NCI-H748 (cell line): Measurements from ENCODE around the gene TFCP2.
"Not testable (repeated sequence)": the region's sequence is repeated elsewhere in the genome, so short reads cannot be mapped to it uniquely, and the experiment has no call there.

Experiments
- DNase-seq: peaks from one replicate; lab custom pipeline; 2025; ENCODE audit not compliant: unreplicated experiment; lab: John Stamatoyannopoulos, UW

TFCP2 gene

DNA sequence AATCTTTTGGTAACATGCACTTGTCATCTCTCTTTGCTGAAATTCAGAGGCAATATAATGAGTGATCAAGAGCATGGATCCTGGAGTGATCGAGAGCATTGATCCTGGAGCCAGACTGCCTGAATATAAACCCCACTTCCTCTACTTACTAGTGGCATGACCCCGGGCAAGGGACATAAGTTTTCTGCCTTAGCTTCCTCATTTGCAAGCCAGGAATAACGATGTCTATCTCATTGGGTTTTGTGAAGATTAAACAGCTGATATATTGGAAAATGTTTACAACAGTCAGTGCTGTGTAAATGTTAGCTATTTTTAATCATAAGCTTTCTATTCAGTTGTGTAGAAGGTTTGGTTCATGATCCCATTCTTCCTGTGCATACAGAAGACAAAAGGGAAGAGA, 87.2 kb downstream of the TFCP2 start:
- DNase-seq, result no peak

DNA sequence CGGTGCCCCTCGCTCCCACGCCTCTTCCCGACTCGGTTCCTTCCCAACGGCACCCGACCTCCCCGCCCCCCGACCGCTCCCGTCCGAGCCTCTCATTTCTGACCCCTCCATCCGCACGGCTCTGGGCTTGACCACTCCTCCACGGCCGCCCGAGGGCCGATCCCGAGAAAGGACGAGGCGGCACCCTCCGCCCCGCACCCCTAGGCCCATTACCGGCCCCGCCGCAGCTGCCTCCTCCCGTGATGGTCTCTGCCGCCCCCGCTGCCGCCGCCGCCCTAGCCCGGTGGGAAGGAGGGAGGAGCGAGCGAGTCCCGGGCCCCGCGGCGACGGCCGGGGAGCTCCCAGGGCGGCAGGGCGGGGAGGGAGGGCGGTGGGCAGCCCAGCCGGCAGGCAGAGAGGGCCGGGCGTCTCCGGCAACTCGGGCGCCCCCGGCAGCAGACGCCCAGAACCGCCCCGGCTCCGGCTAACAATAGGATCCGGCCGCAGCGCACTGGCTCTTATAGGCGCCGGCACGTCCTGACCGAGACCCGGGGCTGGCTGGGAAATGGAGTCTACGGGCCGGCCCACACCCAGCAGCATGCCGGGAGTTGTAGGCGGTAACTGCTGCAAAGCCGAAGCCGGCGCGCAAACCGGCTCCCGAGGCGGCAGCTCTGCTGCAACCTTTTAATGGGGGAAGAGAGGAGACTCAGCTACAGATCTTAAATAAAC, 89.7 kb downstream of the TFCP2 start, which contains the start of gene CSRNP2:
Gene CSRNP2, minus strand, starts transcription at position 471 of the 708 bp plus-strand sequence. CDS start 7,035 bp downstream, outside the sequence.
- peak; percentile 97 for DNase-seq

DNA sequence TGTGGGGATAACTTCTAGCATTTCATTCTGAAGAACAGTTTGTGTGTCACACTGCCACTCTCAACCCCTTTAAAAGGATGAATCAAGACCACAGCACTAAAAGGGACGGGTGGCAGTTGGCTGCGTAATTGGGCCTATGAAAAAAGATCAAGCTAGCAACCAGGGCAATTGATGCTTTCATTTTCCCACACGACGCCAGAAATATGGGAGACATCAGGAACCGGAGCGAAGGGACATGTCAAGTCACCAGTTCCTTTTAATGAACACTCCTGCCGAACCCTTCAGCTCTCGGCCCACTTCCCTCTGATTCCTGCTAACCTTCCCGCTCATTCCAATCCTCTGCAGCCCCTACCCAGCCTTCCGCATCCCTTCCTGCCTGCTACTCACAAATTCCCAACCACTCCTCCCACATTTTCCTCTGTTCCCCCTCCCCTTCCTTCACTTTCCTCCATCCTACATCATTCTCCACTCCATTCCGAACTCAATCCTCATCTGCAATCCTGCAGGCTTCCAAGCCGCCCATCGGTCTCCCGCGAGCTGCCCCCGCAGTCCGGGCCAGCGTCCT, 90.3 kb downstream of the TFCP2 start:
- peak; percentile 72 for DNase-seq

DNA sequence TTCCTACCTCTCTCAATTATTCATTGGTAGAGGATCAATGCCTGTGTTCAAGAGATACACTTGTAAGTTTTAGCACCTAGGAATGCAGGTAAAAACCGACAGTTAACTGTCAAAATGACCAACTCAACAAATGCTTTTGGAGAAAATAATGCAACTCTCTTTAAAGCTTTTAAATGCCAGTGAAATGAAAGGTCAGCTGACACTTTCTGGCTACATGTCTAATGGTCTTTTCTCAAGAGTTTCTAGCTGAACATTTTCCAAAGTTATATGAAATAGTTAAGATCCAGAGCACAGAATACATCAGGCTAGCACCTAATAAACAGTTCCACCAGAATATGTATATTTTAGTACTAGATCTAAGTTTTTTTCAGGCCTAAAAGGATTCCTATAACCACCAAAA, 91.5 kb downstream of the TFCP2 start:
- no peak for DNase-seq

DNA sequence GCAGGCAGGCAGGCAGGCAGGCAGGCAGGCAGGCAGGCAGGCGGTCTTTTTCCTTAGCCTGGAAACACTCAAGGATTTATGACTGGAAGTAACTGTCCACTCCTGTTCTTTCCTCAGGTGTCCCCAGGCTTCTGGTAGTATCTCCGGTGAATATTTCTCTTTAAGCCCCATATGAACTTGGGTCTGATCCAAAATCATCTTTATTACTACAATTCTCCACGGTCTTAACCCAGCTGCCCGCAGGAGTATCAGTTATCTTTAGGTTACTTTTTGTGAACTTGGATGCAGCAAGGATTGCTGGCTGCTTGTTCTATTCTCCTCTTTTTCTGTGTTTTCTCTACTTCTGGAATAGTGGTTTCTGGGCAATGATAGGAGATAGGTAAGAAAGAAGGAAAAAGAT, 92.8 kb downstream of the TFCP2 start:
- DNase-seq, result no peak

DNA sequence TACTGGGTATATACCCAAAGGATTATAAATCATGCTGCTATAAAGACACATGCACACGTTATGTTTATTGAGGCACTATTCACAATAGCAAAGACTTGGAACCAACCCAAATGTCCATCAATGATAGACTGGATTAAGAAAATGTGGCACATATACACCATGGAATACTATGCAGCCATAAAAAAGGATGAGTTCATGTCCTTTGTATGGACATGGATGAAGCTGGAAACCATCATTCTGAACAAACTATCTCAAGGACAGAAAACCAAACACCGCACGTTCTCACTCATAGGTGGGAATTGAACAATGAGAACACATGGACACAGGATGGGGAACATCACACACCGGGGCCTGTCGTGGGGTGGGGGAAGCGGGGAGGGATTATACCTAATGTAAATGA, 94.1 kb downstream of the TFCP2 start:
- DNase-seq, result not testable (repeated sequence)

DNA sequence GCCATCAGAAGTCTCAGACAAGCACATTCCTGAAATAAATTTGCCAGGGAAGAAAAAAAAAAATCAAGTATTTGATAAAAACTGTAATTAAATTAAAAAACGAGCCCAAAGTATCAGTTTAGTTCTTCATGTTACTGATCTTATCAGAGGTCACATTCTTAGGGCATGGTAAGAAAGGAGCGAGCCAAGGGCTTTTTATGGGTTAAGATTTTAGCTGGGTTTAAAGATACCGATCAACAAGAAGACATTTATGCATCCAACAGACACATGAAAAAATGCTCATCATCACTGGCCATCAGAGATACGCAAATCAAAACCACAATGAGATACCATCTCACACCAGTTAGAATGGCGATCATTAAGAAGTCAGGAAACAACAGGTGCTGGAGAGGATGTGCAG, 94.6 kb downstream of the TFCP2 start:
- not testable (repeated sequence) for DNase-seq

DNA sequence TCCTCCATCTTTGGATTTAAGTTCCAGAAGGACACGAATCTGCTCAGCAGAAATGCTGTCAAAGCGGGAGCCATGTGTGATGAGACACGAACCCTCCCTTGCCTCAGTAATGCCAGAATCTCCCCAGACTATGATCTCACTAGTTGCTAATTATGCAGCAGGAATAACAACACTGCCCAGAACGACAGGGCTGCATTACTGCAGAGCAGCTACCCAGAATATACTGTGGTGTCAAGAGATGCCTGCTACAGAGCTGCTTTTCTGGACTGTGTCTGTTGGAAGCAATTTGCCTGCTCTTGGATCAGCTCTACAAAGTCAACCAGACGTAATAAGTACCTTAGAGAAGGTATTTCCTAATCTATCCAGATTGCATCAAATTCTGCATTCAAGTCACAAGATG, 95.0 kb downstream of the TFCP2 start:
- no peak for DNase-seq

DNA sequence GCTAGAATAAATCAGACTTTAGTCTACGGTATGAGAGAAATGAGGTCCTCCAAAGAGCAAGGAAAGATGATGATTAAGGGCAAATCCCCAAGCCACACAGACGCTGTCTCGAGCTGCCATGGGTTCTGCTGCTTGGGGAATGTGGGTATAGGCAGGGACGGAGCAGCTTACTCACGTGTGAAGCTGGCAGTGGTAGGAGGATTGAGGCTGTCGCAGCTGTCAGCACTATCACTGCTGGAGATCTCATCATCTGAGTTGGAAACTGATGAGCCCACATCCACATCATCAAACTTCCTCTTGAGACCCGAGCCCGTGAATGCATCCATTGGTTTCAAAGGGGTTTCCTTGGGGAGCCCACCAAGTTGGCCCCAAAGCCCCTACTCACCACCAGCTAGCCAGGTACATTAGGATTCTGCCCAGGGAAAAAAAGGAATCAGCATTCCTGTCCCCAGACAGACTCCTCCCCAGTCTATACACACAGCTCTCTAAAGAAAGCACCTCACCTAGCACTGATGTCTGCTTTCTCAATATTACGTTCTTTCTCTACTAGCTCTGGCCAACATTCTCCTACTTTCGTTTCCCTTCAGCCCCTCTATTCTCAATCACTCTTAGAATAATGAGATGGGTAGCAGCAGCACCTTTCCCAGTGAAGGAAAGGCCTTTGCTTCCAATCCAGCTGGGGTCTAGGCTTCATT, 96.6 kb downstream of the TFCP2 start:
- DNase-seq, result no peak

DNA sequence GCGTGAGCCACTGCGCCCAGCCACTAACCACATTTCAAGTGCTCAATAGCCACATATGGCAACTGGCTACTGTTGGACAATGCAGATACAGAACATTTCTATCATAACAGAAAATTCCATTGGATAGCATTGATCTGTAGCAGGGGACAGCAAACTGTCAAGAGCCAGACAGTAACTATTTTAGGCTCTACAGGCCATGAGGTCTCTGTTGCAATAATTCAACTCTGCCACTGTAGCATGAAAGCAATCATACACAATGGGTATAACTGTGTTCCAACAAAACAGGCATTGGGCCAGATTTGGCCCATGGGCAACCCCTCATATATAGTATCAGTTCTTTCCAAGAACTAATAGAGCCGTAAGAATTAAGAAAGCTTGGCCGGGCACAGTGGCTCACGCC, 97.5 kb downstream of the TFCP2 start:
- DNase-seq, result no peak

DNA sequence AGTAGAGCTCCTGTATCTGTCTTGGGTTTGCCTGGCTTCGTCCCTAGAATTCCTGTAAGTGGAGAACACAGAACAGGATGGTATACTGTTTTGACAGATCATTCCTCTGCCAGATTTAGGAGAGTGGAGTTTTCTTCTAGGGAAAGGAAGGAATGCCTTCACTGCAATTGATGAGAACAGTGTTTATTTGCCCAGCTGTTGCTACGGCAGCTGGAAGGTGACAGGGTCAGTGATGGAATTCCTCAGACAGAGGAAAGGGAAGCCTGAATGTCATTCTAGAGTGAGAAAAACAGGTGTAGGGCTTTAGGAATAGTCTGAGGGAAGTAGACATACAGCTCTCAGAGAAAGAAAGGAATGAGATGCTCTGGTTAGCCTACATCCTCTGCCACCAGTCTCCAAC, 101.3 kb downstream of the TFCP2 start:
- no peak for DNase-seq

DNA sequence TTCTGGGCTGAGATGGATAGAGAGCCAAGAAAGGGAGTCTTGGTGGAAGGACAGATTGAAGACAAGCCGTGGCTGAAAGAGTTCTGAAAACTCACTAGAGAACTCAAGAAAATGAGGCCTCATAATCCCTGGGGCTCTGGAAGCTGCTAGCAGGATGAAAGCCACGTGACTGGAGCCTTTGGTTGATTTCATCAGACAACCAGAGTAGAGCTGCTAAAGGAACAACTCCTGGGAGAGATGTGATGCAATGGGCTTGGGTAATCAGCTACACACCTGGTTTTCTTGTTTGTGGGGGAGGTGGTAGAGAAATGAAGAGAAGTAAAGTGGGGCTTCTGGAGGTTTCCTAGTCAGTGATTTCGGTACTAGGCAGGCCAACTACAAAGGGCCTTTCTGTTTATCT, 102.9 kb downstream of the TFCP2 start:
- no peak for DNase-seq

DNA sequence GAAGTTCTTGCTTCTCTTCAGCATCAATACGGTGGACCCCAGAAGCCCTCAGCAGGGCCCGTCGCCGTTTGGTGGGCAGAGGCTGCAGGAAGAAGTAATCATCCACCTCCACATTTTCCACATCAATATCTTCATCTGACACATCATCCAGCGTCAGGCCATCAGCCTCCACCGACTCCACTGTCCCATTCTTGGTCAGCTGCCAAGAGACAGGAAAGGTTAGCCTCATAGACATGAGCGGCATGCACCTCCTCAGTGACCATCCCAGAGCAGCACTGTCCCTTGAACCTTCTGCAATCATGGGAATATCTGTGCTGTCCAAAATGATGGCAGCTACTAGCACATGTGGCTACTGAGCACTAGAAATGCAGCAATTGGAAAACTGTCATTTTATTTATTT, 105.2 kb downstream of the TFCP2 start:
- DNase-seq, result no peak

DNA sequence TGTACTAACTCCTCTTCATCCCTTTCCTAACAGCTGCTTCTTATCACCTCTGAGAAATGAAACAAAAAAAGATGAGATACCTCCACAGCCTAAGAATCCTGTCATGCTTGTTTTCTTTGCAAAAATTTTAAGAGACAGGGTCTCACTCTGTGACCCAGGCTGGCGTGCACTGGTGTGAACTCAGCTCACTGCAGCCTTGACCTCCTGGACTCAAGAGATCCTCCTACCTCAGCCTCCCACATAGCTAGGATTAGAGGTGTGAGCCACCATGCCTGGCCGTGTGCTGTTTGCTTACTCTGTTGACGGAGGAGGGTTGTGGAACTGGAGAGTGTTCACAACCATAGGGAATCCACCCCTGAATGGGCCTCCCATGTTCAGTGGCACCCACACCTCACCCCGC, 105.7 kb downstream of the TFCP2 start:
- no peak for DNase-seq

DNA sequence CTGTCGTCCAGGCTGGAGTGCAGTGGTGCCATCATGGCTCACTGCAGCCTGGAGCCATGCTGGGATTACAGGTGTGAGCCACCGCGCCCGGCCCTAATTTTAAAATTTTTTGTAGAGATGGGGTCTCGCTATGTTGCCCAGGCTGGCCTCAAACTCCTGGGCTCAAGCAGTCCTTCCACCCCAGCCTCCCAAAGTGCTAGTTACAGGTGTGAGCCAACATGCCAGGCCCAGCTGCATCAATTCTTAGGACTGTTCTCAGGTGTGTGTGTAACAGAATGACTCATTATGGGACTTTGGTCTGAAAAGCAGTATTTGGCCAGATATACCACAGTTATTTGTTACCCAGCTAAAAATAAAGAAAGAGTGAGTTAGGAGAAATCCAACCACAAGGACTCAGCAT, 107.4 kb downstream of the TFCP2 start:
- no peak for DNase-seq

DNA sequence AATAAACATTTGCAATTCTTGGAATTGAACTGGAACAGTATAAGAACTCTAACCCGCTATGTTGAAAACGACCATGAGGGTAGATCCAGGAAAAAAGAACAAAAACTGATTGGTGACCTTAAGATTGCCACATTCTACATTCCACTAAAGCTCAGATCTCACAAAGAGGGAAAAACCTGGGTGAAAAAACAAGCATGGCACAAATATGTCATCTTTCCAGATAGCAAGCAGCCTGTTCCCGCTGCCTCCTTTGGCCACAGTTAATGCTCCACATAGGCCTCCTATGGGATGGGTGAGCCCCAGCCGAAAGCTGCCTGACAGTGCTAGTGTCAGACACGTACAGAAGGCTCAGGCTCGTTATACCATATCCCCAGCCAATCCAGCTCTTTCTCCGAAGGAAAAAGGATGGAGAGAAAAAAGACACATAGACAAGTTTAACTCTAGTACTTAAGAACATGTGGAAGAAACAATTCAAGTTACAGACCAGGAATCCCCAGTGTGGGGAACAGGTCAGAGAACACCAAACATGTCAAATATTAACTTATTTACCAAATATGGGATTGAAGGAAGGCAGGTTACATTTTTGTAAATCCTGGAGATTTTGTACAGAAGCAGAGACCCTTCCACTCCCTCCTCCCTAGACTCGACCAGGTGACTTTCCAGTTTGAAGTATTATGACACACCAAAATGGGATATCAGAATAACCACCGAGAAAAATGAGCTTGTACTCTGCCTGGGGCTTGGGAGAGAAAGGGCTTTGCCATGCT, 110.1 kb downstream of the TFCP2 start:
- no peak for DNase-seq

DNA sequence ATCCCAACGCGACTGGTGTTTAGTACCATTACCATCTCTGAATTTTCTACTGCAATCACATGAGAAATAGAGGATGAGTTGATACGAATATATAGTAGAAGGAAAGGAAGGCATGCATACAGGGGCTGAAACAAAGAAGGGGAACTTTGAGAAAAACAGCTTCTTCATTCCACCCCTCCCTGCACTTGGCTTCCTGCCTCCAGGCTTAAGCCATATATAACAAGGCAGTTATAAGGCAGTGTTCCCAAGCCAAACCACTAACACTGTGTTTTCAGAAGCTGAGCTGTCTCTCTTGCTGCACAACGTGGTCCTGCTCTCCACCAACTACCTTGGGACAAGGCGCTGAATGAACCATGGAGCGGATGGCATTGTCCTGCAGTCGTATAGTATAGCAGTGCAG, 113.8 kb downstream of the TFCP2 start:
- DNase-seq, result no peak

DNA sequence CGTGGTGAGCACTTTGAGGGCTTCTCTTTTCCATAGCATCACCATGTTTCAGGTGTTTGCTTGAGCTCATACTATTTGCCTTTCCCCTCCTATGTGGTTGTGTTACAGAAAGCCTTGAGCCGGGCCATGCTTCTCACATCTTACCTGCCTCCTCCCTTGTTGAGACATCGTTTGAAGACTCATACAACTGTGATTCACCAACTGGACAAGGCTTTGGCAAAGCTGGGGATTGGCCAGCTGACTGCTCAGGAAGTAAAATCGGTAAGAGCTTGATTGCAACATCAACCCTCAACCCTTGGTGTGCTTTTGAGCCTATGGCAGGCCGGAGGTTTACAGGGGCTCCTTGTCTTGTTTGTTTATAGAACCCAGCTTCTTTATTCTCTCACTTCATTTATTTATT, 116.7 kb downstream of the TFCP2 start:
- no peak for DNase-seq

DNA sequence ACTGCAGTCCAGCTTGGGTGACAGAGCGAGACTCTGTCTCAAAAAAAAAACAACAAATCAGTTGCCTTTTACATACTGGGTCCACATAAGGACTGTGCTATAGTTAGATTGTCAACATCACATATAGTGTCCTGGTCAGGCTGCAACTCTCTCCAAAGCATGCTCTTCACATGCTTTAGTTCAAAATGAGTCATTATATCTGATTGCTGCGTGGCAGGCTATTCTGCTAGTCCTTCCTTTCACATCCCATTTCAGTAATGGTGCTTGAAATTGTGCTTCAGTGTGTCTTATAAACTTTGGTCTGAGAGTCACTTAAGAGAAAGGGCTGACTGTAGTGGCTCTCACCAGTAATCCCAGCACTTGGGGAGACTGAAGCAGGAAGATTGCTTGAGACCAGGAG, 117.9 kb downstream of the TFCP2 start:
- no peak for DNase-seq

DNA sequence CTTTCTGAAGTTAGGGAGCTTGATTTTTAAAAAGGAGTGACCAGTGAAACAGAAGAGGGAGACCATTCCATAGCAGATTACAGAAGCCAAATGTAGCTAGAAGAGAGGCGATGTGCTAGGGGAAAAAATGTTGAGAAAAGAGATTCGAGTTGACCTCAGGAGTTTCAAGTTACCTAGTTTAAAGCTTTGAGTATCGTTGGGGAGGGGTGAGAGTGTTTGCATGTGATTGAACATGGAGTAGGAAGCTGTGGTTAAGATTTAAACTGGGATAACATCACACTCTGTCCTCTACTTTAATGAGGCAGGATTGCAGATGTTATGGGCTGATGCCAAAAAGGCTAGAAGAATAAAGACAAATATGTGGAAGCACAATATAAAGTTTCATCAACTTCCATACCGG, 121.1 kb downstream of the TFCP2 start:
- DNase-seq, result no peak

DNA sequence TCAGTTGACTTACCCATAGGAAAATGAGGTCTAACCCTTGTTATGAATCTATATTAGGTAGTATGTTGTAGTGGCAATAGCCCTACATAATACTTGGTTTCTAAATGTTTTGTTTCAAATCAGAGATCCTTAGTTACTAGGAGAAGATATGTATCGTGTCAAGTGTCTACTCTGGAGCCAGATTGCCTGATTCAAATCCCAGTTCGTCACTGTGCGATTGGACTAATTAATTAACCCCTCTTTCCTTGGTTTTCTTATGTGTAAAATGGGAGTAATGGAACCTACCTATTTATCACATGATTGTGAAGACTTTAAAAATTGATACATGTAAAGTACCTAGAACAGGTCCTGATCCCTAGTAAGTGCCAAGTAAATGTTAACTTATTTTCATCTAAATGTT, 123.4 kb downstream of the TFCP2 start:
- DNase-seq, result no peak
